KMS-11 (cell line): ENCODE data around the gene C1QTNF3.
"Not testable (repeated sequence)": the region's sequence is repeated elsewhere in the genome, so short reads cannot be mapped to it uniquely, and the experiment has no call there.

Experiments used
- H2AFZ ChIP-seq: fragments of 200-600 bp; sonication (generic); 2 replicates; pipeline ENCODE4 v1.6.1; 2016; ENCODE audit warnings: antibody characterized with exemption, mixed run types, low read depth
- H3K27ac ChIP-seq: fragments of 200-600 bp; sonication (generic); 2 replicates; pipeline ENCODE4 v1.6.1; 2016; ENCODE audit warnings: mild to moderate bottlenecking, mixed run types
- H3K27me3 ChIP-seq: fragments of 200-600 bp; sonication (generic); 2 replicates; pipeline ENCODE4 v1.6.1; 2017; ENCODE audit warnings: mild to moderate bottlenecking, low read depth, mixed run types, moderate library complexity; ENCODE audit not compliant: insufficient read depth
- H3K36me3 ChIP-seq: fragments of 200-600 bp; sonication (generic); 2 replicates; pipeline ENCODE4 v1.6.1; 2017; ENCODE audit warnings: mild to moderate bottlenecking, mixed run types; ENCODE audit not compliant: insufficient read depth
- H3K4me1 ChIP-seq: fragments of 200-600 bp; sonication (generic); 2 replicates; pipeline ENCODE4 v1.6.1; 2016; ENCODE audit warnings: mild to moderate bottlenecking, low read depth, mixed run types; ENCODE audit not compliant: poor library complexity, severe bottlenecking
- H3K4me2 ChIP-seq: fragments of 200-600 bp; sonication (generic); 2 replicates; pipeline ENCODE4 v1.7.0; 2016; ENCODE audit warnings: mild to moderate bottlenecking, mixed run types
- H3K4me3 ChIP-seq: fragments of 200-600 bp; sonication (generic); IDR thresholded peaks from 2 replicates; pipeline ENCODE4 v1.6.1; 2017; ENCODE audit warnings: low read depth, low read length, mixed read lengths; ENCODE audit not compliant: insufficient read depth
- H3K79me2 ChIP-seq: fragments of 200-600 bp; sonication (generic); 2 replicates; pipeline ENCODE4 v1.6.1; 2016; ENCODE audit warnings: low read depth, mixed run types; ENCODE audit not compliant: insufficient read depth
- H3K9ac ChIP-seq: fragments of 200-600 bp; sonication (generic); 2 replicates; pipeline ENCODE4 v1.6.1; 2016; ENCODE audit warnings: mild to moderate bottlenecking, mixed run types
- H4K20me1 ChIP-seq: fragments of 200-600 bp; sonication (generic); 2 replicates; pipeline ENCODE4 v1.6.1; 2016; ENCODE audit warnings: mild to moderate bottlenecking, mixed run types; ENCODE audit not compliant: insufficient read depth
- CTCF ChIP-seq: fragments of 200-600 bp; sonication (generic); conservative IDR thresholded peaks from 2 replicates; pipeline ENCODE4 v1.6.1; 2017; ENCODE audit warnings: low read depth, mild to moderate bottlenecking, antibody characterized with exemption, low read length, moderate library complexity, mixed read lengths

The C1QTNF3 gene

GRCh38 chr5:34011536-34011935 is 31.5 kb downstream of the C1QTNF3 start:
- H3K36me3 ChIP-seq: no peaks in the 10 kb centered on the region
- no peak overlapping the region for H3K4me3 ChIP-seq
- H3K4me2 ChIP-seq: no peak overlapping the region
- peaks cover 6% of the 10 kb centered on the region; the same call in 1 of the 2 replicates for H3K79me2 ChIP-seq
- H3K9ac ChIP-seq: no peak overlapping the region
- no peak for TF ChIP-seq CTCF
- no peaks in the 10 kb centered on the region for H4K20me1 ChIP-seq
- H3K27ac ChIP-seq: no peak overlapping the region
- no peaks in the 10 kb centered on the region for H3K27me3 ChIP-seq
- no peak overlapping the region for H2AFZ ChIP-seq
- H3K4me1 ChIP-seq: peaks cover 19% of the 10 kb centered on the region

- H3K9ac ChIP-seq, H2AFZ ChIP-seq, H3K36me3 ChIP-seq, H3K27ac ChIP-seq, H4K20me1 ChIP-seq, H3K4me3 ChIP-seq, H3K4me2 ChIP-seq, H3K27me3 ChIP-seq, H3K79me2 ChIP-seq: not testable (repeated sequence)
- peaks cover 20% of the 10 kb centered on the region for H3K4me1 ChIP-seq
Observed at GRCh38 chr5:34010146-34010545, 32.9 kb downstream of the C1QTNF3 start.

- peak overlapping the region; percentile 67 for H3K4me2 ChIP-seq
Observed at GRCh38 chr5:34009610-34010009, 33.4 kb downstream of the C1QTNF3 start.

GRCh38 chr5:34008802-34009201 is 34.2 kb downstream of the C1QTNF3 start:
- peak overlapping the region; percentile 67 for H3K4me2 ChIP-seq
- H3K36me3 ChIP-seq: no peaks in the 10 kb centered on the region
- TF ChIP-seq CTCF: no peak
- H3K27ac ChIP-seq: peak overlapping the region; percentile 93
- no peak overlapping the region for H3K4me3 ChIP-seq
- peak overlapping the region; percentile 80 for H3K9ac ChIP-seq
- H3K79me2 ChIP-seq: peaks cover 8% of the 10 kb centered on the region; the same call in 1 of the 2 replicates
- no peaks in the 10 kb centered on the region for H4K20me1 ChIP-seq
- peak overlapping the region; percentile 84 for H2AFZ ChIP-seq
- no peaks in the 10 kb centered on the region for H3K27me3 ChIP-seq
- peaks cover 20% of the 10 kb centered on the region for H3K4me1 ChIP-seq

More at GRCh38 chr5:34009610-34010009, 33.4 kb downstream of the C1QTNF3 start:
- no peaks in the 10 kb centered on the region for H3K27me3 ChIP-seq
- peaks cover 20% of the 10 kb centered on the region for H3K4me1 ChIP-seq
- peak overlapping the region; percentile 84; the same call in 1 of the 2 replicates for H2AFZ ChIP-seq
- H3K36me3 ChIP-seq: no peaks in the 10 kb centered on the region
- no peak overlapping the region for H3K4me3 ChIP-seq
- H4K20me1 ChIP-seq: no peaks in the 10 kb centered on the region
- peaks cover 8% of the 10 kb centered on the region; the same call in 1 of the 2 replicates for H3K79me2 ChIP-seq
- no peak overlapping the region for H3K27ac ChIP-seq
- no peak for TF ChIP-seq CTCF
- no peak overlapping the region for H3K9ac ChIP-seq
